Occipital lobe (tissue), 2 donors: ENCODE results near the gene DZIP3. TPM values are rescaled to one million over a fixed set of nuclear protein-coding genes. Genes with fewer than 3 reads are reported as not detected.
A peak's percentile ranks its signal among the peaks of the same experiment; 100 is the strongest.
"Not testable (repeated sequence)": the region's sequence is repeated elsewhere in the genome, so short reads cannot be mapped to it uniquely, and the experiment has no call there.

Experiments
- DNase-seq: peaks from one replicate; lab custom pipeline; 2025; lab: John Stamatoyannopoulos, UW
- total RNA-seq: library from RNA; depleted of rRNA; stranded (reverse); fragments of >200 nt; gene quantifications from one replicate; pipeline ENCODE4 v1.2.3, GENCODE V29; 2014

DZIP3 gene
- total RNA-seq, 1 donor from 2014 or later: 59.6 TPM

GRCh38 chr3:108602249-108602934 lies 12.9 kb downstream of the DZIP3 start:
- DNase-seq: peak; percentile 11

- no peak for DNase-seq
Measured at GRCh38 chr3:108602935-108603294, 13.4 kb downstream of the DZIP3 start.

GRCh38 chr3:108603691-108604090 lies 14.2 kb downstream of the DZIP3 start:
- no peak for DNase-seq

- no peak for DNase-seq
Measured at GRCh38 chr3:108605028-108605427, 15.5 kb downstream of the DZIP3 start.

GRCh38 chr3:108605491-108605890 lies 16.0 kb downstream of the DZIP3 start:
- no peak for DNase-seq

- DNase-seq: no peak
Measured at GRCh38 chr3:108608750-108609149, 19.2 kb downstream of the DZIP3 start.

GRCh38 chr3:108610651-108611050 lies 21.1 kb downstream of the DZIP3 start:
- DNase-seq: no peak

- not testable (repeated sequence) for DNase-seq
Measured at GRCh38 chr3:108616090-108616489, 26.6 kb downstream of the DZIP3 start.

GRCh38 chr3:108620250-108620649 lies 30.7 kb downstream of the DZIP3 start:
- DNase-seq: no peak

- DNase-seq: no peak
Measured at GRCh38 chr3:108623504-108623903, 34.0 kb downstream of the DZIP3 start.

GRCh38 chr3:108629974-108630373 lies 40.5 kb downstream of the DZIP3 start:
- DNase-seq: no peak

- DNase-seq: no peak
Measured at GRCh38 chr3:108642526-108642925, 53.0 kb downstream of the DZIP3 start.

- no peak for DNase-seq
Measured at GRCh38 chr3:108645364-108645763, 55.8 kb downstream of the DZIP3 start.

- DNase-seq: not testable (repeated sequence)
Measured at GRCh38 chr3:108655664-108656063, 66.1 kb downstream of the DZIP3 start.

GRCh38 chr3:108661699-108662098 lies 72.2 kb downstream of the DZIP3 start:
- DNase-seq: no peak

- DNase-seq: no peak
Measured at GRCh38 chr3:108662142-108662738, 72.7 kb downstream of the DZIP3 start.

GRCh38 chr3:108664266-108664665 lies 74.7 kb downstream of the DZIP3 start:
- no peak for DNase-seq

- no peak for DNase-seq
Measured at GRCh38 chr3:108667312-108667711, 77.8 kb downstream of the DZIP3 start.

- no peak for DNase-seq
Measured at GRCh38 chr3:108669208-108669607, 79.7 kb downstream of the DZIP3 start.

- DNase-seq: no peak
Measured at GRCh38 chr3:108672701-108673100, 83.2 kb downstream of the DZIP3 start.

- DNase-seq: no peak
Measured at GRCh38 chr3:108673988-108674661, 84.6 kb downstream of the DZIP3 start.

GRCh38 chr3:108677811-108678210 lies 88.3 kb downstream of the DZIP3 start:
- no peak for DNase-seq

- not testable (repeated sequence) for DNase-seq
Measured at GRCh38 chr3:108692286-108692685, 102.8 kb downstream of the DZIP3 start.
